CD14-positive monocyte (primary cell): Measurements from ENCODE around the gene KLHL34. TPM values are rescaled to one million over a fixed set of nuclear protein-coding genes. Genes with fewer than 3 reads are reported as not detected.
A peak's percentile ranks its signal among the peaks of the same experiment; 100 is the strongest.

ENCODE experiments used
- DNase-seq, 3 donors: peaks; one replicate each; pipeline ENCODE4 v3.0.0-alpha.2; 2011 to 2022
- H2AFZ ChIP-seq: 2 replicates; pipeline ENCODE4 v1.6.0; 2012; ENCODE audit warnings: mild to moderate bottlenecking, low read depth, low read length, inconsistent platforms; ENCODE audit not compliant: insufficient read depth, poor library complexity, severe bottlenecking
- H3K27ac ChIP-seq, 2 donors: 1 replicate in 1 of 2; 2 replicates in 1 of 2; pipeline ENCODE4 v1.5.1; 2012 to 2013; ENCODE audit warnings: low read length in 2 of 2, control low read depth in 1 of 2, inconsistent platforms in 1 of 2, low read depth in 1 of 2, mild to moderate bottlenecking in 1 of 2
- H3K27me3 ChIP-seq, 2 donors: one replicate each; pipeline versions ENCODE4 v1.6.0 to v1.6.1; 2011 to 2013; ENCODE audit warnings: low read length in 2 of 2; ENCODE audit not compliant: control insufficient read depth in 2 of 2, insufficient read depth in 2 of 2
- H3K36me3 ChIP-seq, 2 donors: replicated peaks in 1 of 2; 1 replicate in 1 of 2; 2 replicates in 1 of 2; pipeline versions ENCODE4 v1.5.1 to v1.6.1; 2012 to 2013; ENCODE audit warnings: low read length in 2 of 2, control low read depth in 1 of 2, inconsistent platforms in 1 of 2, mild to moderate bottlenecking in 1 of 2; ENCODE audit not compliant: insufficient read depth in 2 of 2, control insufficient read depth in 1 of 2
- H3K4me1 ChIP-seq, 2 donors: 1 replicate in 1 of 2; 2 replicates in 1 of 2; pipeline versions ENCODE4 v1.5.1 to v1.6.1; 2012 to 2013; ENCODE audit warnings: low read length in 2 of 2, control low read depth in 1 of 2, inconsistent platforms in 1 of 2, mild to moderate bottlenecking in 1 of 2, moderate library complexity in 1 of 2; ENCODE audit not compliant: insufficient read depth in 2 of 2, control insufficient read depth in 1 of 2
- H3K4me2 ChIP-seq: replicated peaks from 2 replicates; pipeline ENCODE3; 2012; ENCODE audit warnings: low read length, moderate library complexity, mild to moderate bottlenecking; ENCODE audit not compliant: poor library complexity, severe bottlenecking; ENCODE audit errors: extremely low read depth
- H3K4me3 ChIP-seq, 3 experiments: fragments of 200-600 bp in 1 of 3; sonication (generic) in 1 of 3; replicated peaks in 1 of 3; 1 replicate in 2 of 3; 2 replicates in 1 of 3; pipeline ENCODE4 v1.5.1; 2011 to 2013; ENCODE audit warnings: low read length in 3 of 3, mild to moderate bottlenecking in 3 of 3, control low read depth in 2 of 3, low read depth in 2 of 3, inconsistent platforms in 1 of 3, moderate library complexity in 1 of 3
- H3K79me2 ChIP-seq: 2 replicates; pipeline ENCODE4 v1.6.0; 2012; ENCODE audit warnings: mild to moderate bottlenecking, control low read depth, inconsistent platforms, low read length, moderate library complexity; ENCODE audit not compliant: insufficient read depth
- H3K9ac ChIP-seq: 2 replicates; pipeline ENCODE4 v1.6.0; 2017; ENCODE audit warnings: low read length, mild to moderate bottlenecking; ENCODE audit not compliant: insufficient read depth, poor library complexity, severe bottlenecking
- H3K9me3 ChIP-seq, 2 donors: replicated peaks in 1 of 2; 1 replicate in 1 of 2; 2 replicates in 1 of 2; pipeline versions ENCODE4 v1.5.1 to v1.6.1; 2012 to 2013; ENCODE audit warnings: low read length in 2 of 2, control low read depth in 1 of 2; ENCODE audit not compliant: control insufficient read depth in 1 of 2, insufficient read depth in 1 of 2
- H4K20me1 ChIP-seq: 2 replicates; pipeline ENCODE4 v1.6.0; 2012; ENCODE audit warnings: mild to moderate bottlenecking, low read length, control low read depth, moderate library complexity; ENCODE audit not compliant: insufficient read depth
- H3K27ac Mint-ChIP-seq, 7 donors: one replicate each; pipeline ENCODE4 v1.8.0; 2020; ENCODE audit warnings: mild to moderate bottlenecking in 7 of 7, mixed read lengths in 7 of 7, moderate library complexity in 6 of 7, inconsistent platforms in 2 of 7
- H3K27me3 Mint-ChIP-seq, 3 donors: one replicate each; pipeline ENCODE4 v1.8.0; 2021 to 2022; ENCODE audit warnings: low read depth in 3 of 3, mild to moderate bottlenecking in 3 of 3, mixed read lengths in 3 of 3, moderate library complexity in 3 of 3, inconsistent platforms in 1 of 3
- H3K36me3 Mint-ChIP-seq, 2 donors: one replicate each; pipeline ENCODE4 v1.8.0; 2020; ENCODE audit warnings: mixed read lengths in 2 of 2, inconsistent platforms in 1 of 2, mild to moderate bottlenecking in 1 of 2
- H3K4me1 Mint-ChIP-seq: one replicate; pipeline ENCODE4 v1.8.0; 2020; ENCODE audit warnings: mild to moderate bottlenecking, mixed read lengths
- H3K4me3 Mint-ChIP-seq, 2 donors: one replicate each; pipeline ENCODE4 v1.8.0; 2020; ENCODE audit warnings: mild to moderate bottlenecking in 2 of 2, mixed read lengths in 2 of 2, moderate library complexity in 1 of 2
- H3K9me3 Mint-ChIP-seq, 7 donors: one replicate each; pipeline ENCODE4 v1.8.0; 2020 to 2022; ENCODE audit warnings: mixed read lengths in 7 of 7, mild to moderate bottlenecking in 6 of 7, moderate library complexity in 6 of 7, inconsistent platforms in 2 of 7
- WGBS: methylation state at CpG from one replicate; pipeline ENCODE4 v1.1.5; 2013; ENCODE audit warnings: missing lambda C conversion rate; ENCODE audit not compliant: insufficient coverage; 5-methylcytosine and 5-hydroxymethylcytosine counted together
- intact Hi-C, 2 donors: fragments of 100-400 bp; cut with micrococcal nuclease; formaldehyde crosslinking; loops; one replicate each; pipeline versions ENCODE4 v1.15.0 to v1.15.1; 2023
- polyA minus RNA-seq: library from RNA; depleted of rRNA, polyadenylated mRNA; stranded (reverse); fragments of >200 nt; gene quantifications from 2 replicates; pipeline ENCODE4 v1.2.3, GENCODE V29; 2012
- polyA plus RNA-seq, 3 donors: library from polyadenylated mRNA; depleted of rRNA in 1 of 3; unstranded in 2 of 3; stranded (reverse) in 1 of 3; fragments of 300-500 nt in 2 of 3; fragments of >200 nt in 1 of 3; fragmentation: Illumina TruSeq in 2 of 3; gene quantifications; 1 replicate in 2 of 3; 2 replicates in 1 of 3; pipeline ENCODE4 v1.2.3, GENCODE V29; 2012 to 2021
- total RNA-seq, 12 experiments: library from RNA in 1 of 12; stranded (reverse) in 1 of 12; fragments of 120-200 nt in 1 of 12; gene quantifications; one replicate each; pipeline ENCODE4 v1.2.4 and lab custom pipeline; 2013 to 2026; ENCODE audit warnings: mixed read lengths in 6 of 12, inconsistent platforms in 1 of 12
- TF ChIP-seq, protein P1 (sequence below): fragments of 200-600 bp; IDR thresholded peaks from one replicate; pipeline ENCODE4 v1.8.0; 2022; ENCODE audit warnings: antibody characterized with exemption, mild to moderate bottlenecking

The KLHL34 gene, protein sequence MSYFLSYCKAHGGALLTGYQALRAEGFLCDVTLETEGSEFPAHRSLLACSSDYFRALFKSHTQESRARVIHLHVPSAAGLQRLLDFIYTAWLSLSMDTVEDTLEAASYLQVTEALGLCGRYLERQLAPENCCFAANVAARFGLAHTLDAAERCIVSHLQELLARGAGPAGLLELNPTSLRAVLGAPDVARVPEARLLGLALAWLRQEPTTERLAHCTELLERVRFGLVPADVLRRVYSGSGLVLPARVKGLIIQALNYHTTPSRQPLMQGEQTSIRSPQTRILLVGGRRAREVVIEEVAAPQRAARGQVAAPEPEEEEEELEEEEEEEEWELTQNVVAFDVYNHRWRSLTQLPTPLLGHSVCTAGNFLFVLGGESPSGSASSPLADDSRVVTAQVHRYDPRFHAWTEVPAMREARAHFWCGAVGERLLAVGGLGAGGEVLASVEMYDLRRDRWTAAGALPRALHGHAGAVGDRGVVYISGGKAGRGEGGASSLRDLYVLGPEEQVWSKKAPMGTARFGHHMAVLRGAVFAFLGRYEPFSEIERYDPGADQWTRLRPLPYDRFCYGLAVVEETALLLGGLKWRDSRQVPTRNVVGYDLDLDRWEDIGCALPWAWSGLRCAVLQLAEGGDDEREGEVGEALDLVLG
- not detected for total RNA-seq (2013)
- not detected for polyA plus RNA-seq
- polyA minus RNA-seq: not detected in 2 replicates
- total RNA-seq (lab: John Stamatoyannopoulos, UW): 0 to 0.75 (median 0) reads per million in 11 experiments

GRCh38 chrX:21658152-21658737 lies at the start of gene KLHL34:
Gene KLHL34 (minus strand): TSS chrX:21658330. CDS start chrX:21657788, 542 bp downstream.
- H3K27me3 Mint-ChIP-seq: peaks cover 23 to 55% (median 42%) of the 10 kb centered on the region in 3 donors
- H3K4me1 Mint-ChIP-seq: peaks cover 2% of the 10 kb centered on the region
- H2AFZ ChIP-seq: no peak within 1 kb of the TSS
- TF ChIP-seq, protein P1, sequence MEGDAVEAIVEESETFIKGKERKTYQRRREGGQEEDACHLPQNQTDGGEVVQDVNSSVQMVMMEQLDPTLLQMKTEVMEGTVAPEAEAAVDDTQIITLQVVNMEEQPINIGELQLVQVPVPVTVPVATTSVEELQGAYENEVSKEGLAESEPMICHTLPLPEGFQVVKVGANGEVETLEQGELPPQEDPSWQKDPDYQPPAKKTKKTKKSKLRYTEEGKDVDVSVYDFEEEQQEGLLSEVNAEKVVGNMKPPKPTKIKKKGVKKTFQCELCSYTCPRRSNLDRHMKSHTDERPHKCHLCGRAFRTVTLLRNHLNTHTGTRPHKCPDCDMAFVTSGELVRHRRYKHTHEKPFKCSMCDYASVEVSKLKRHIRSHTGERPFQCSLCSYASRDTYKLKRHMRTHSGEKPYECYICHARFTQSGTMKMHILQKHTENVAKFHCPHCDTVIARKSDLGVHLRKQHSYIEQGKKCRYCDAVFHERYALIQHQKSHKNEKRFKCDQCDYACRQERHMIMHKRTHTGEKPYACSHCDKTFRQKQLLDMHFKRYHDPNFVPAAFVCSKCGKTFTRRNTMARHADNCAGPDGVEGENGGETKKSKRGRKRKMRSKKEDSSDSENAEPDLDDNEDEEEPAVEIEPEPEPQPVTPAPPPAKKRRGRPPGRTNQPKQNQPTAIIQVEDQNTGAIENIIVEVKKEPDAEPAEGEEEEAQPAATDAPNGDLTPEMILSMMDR: no peak
- no peak for DNase-seq
- H3K4me3 ChIP-seq: no peak within 1 kb of the TSS
- no peaks in the 10 kb centered on the region for H3K4me1 ChIP-seq
- H3K36me3 ChIP-seq: no peaks in the 10 kb centered on the region
- H3K4me2 ChIP-seq: no peak within 1 kb of the TSS
- no peak within 1 kb of the TSS for H3K9ac ChIP-seq
- intact Hi-C loops: no loop called here
- WGBS: 4% methylated on average over 43 of the region's 60 CpGs
- peaks cover 4 to 27% of the 10 kb centered on the region in 2 donors for H3K9me3 ChIP-seq
- H4K20me1 ChIP-seq: no peaks in the 10 kb centered on the region
- peaks cover 5 to 45% of the 10 kb centered on the region in 2 donors for H3K27me3 ChIP-seq
- H3K36me3 Mint-ChIP-seq: no peaks in the 10 kb centered on the region
- peaks cover 2 to 24% (median 9%) of the 10 kb centered on the region in 7 donors for H3K9me3 Mint-ChIP-seq
- peak within 1 kb of the TSS in 1 of 2 donors; percentile 75 for H3K4me3 Mint-ChIP-seq
- no peaks in the 10 kb centered on the region for H3K79me2 ChIP-seq
- H3K27ac Mint-ChIP-seq: peak within 1 kb of the TSS in 1 of 7 donors; percentile 11
- no peak within 1 kb of the TSS for H3K27ac ChIP-seq

- no peaks in the 10 kb centered on the region for H3K79me2 ChIP-seq
- H3K4me3 ChIP-seq: no peak overlapping the region
- TF ChIP-seq, protein P1: no peak
- Mint-ChIP-seq H3K36me3 (no peaks in the 10 kb centered on the region), H3K9me3 (peaks cover 0 to 4% (median 0%) of the 10 kb centered on the region in 7 donors), H3K4me3 (no peak overlapping the region), H3K4me1 (no peaks in the 10 kb centered on the region), H3K27me3 (peaks cover 0 to 5% (median 1%) of the 10 kb centered on the region in 3 donors), H3K27ac (no peak overlapping the region)
- no peaks in the 10 kb centered on the region for H3K27me3 ChIP-seq
- H3K4me2 ChIP-seq: no peak overlapping the region
- no peaks in the 10 kb centered on the region for H3K36me3 ChIP-seq
- no peaks in the 10 kb centered on the region for H3K9me3 ChIP-seq
- H3K9ac ChIP-seq: no peak overlapping the region
- no peaks in the 10 kb centered on the region for H4K20me1 ChIP-seq
- no peak for DNase-seq
- 100% methylated on average over 1 of the region's 4 CpGs for WGBS
- intact Hi-C loops: no loop called here
- no peak overlapping the region for H3K27ac ChIP-seq
- no peak overlapping the region for H2AFZ ChIP-seq
- no peaks in the 10 kb centered on the region for H3K4me1 ChIP-seq
These were observed 47.1 kb upstream of the KLHL34 start for GRCh38 chrX:21705225-21705624.
